Smooth muscle cell (in vitro differentiated cells): ENCODE results near the gene CEP63. TPM values are rescaled to one million over a fixed set of nuclear protein-coding genes. Genes with fewer than 3 reads are reported as not detected.

Experiments
- DNase-seq: peaks from one replicate; lab custom pipeline; 2025; ENCODE audit not compliant: unreplicated experiment; lab: John Stamatoyannopoulos, UW
- H2AFZ ChIP-seq: fragments of 200-600 bp; sonication (generic); 2 replicates; pipeline ENCODE4 v1.6.0; 2016; ENCODE audit warnings: antibody characterized with exemption, low read depth, mild to moderate bottlenecking
- H3F3A ChIP-seq: fragments of 200-600 bp; sonication (generic); 2 replicates; pipeline ENCODE4 v1.6.0; 2017; ENCODE audit warnings: antibody characterized with exemption, low read depth
- H3K27ac ChIP-seq: fragments of 200-600 bp; sonication (generic); 2 replicates; pipeline ENCODE4 v1.5.1; 2016; ENCODE audit warnings: low read depth, mild to moderate bottlenecking
- H3K27me3 ChIP-seq: fragments of 200-600 bp; sonication (generic); 2 replicates; pipeline ENCODE4 v1.6.1; 2016; ENCODE audit warnings: low read depth, mild to moderate bottlenecking
- H3K36me3 ChIP-seq: fragments of 200-600 bp; sonication (generic); 2 replicates; pipeline ENCODE4 v1.5.1; 2016; ENCODE audit warnings: low read depth
- H3K4me1 ChIP-seq: fragments of 200-600 bp; sonication (generic); 2 replicates; pipeline ENCODE4 v1.5.1; 2016; ENCODE audit warnings: low read depth
- H3K4me2 ChIP-seq: fragments of 200-600 bp; sonication (generic); 2 replicates; pipeline ENCODE4 v1.6.0; 2016; ENCODE audit warnings: mild to moderate bottlenecking
- H3K4me3 ChIP-seq: fragments of 200-600 bp; sonication (generic); 2 replicates; pipeline ENCODE4 v1.5.1; 2016; ENCODE audit warnings: mild to moderate bottlenecking
- H3K79me2 ChIP-seq: fragments of 200-600 bp; sonication (generic); 2 replicates; pipeline ENCODE4 v1.6.0; 2016; ENCODE audit warnings: low read depth, mild to moderate bottlenecking
- H3K9ac ChIP-seq: fragments of 200-600 bp; sonication (generic); 2 replicates; pipeline ENCODE4 v1.6.0; 2016; ENCODE audit warnings: low read depth
- H3K9me3 ChIP-seq: fragments of 200-600 bp; sonication (generic); replicated peaks from 2 replicates; pipeline ENCODE4 v1.5.1; 2016; ENCODE audit warnings: low read depth
- H4K20me1 ChIP-seq: fragments of 200-600 bp; sonication (generic); 2 replicates; pipeline ENCODE4 v1.6.0; 2016; ENCODE audit warnings: low read depth
- WGBS: methylation state at CpG from one replicate; pipeline ENCODE4 v1.1.7; 2016; ENCODE audit warnings: low lambda C conversion rate; 5-methylcytosine and 5-hydroxymethylcytosine counted together
- polyA plus RNA-seq: library from polyadenylated mRNA; unstranded; fragments of >200 nt; fragmentation: Nextera tagmentation; extraction: Ambion mirVana; gene quantifications from 2 replicates; pipeline ENCODE4 v1.2.1, GENCODE V29; 2016
- total RNA-seq: library from RNA; depleted of rRNA; stranded (reverse); fragments of >200 nt; gene quantifications from 2 replicates; pipeline ENCODE4 v1.2.3, GENCODE V29; 2014
- TF ChIP-seq, protein P1 (sequence below): fragments of 200-600 bp; sonication (generic); IDR thresholded peaks from 2 replicates; pipeline ENCODE4 v1.5.1; 2017; ENCODE audit warnings: borderline replicate concordance, mild to moderate bottlenecking, antibody characterized with exemption; ENCODE audit not compliant: insufficient read depth, poor library complexity, severe bottlenecking

Gene CEP63
- total and polyA plus RNA-seq, 2 experiments from 2014 or later, result 16.9 to 24.5 TPM

DNA sequence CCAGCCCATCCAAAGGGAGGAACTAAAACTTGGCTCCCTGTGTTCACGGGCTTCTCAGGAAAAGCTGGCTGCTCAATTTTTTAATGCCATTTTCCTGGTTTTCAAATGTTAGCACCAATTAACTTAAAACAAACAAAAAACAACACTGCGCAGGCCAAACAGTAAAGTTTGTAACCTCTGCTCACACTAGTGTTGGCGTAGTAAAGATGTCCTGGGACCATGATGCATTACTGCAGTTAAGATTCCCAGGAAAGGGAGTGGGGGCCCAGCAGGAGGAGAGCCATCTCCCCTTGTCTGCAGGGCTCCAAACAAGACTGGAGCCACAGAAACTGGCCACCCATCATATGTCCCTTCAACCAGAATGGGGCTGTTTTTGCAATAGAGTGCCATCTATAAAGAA, 91.0 kb downstream of the CEP63 start:
- no peaks in the 10 kb centered on the region for H3K36me3 ChIP-seq
- no peaks in the 10 kb centered on the region for H3K79me2 ChIP-seq
- no peak for DNase-seq
- TF ChIP-seq, protein P1, sequence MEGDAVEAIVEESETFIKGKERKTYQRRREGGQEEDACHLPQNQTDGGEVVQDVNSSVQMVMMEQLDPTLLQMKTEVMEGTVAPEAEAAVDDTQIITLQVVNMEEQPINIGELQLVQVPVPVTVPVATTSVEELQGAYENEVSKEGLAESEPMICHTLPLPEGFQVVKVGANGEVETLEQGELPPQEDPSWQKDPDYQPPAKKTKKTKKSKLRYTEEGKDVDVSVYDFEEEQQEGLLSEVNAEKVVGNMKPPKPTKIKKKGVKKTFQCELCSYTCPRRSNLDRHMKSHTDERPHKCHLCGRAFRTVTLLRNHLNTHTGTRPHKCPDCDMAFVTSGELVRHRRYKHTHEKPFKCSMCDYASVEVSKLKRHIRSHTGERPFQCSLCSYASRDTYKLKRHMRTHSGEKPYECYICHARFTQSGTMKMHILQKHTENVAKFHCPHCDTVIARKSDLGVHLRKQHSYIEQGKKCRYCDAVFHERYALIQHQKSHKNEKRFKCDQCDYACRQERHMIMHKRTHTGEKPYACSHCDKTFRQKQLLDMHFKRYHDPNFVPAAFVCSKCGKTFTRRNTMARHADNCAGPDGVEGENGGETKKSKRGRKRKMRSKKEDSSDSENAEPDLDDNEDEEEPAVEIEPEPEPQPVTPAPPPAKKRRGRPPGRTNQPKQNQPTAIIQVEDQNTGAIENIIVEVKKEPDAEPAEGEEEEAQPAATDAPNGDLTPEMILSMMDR, result no peak
- H3K9me3 ChIP-seq, result no peaks in the 10 kb centered on the region
- no peaks in the 10 kb centered on the region for H3K27me3 ChIP-seq
- no peak overlapping the region for H2AFZ ChIP-seq
- no peak overlapping the region for H3K27ac ChIP-seq
- 89% methylated on average over 3 of the region's 3 CpGs for WGBS
- no peak overlapping the region for H3K9ac ChIP-seq
- no peaks in the 10 kb centered on the region for H3K4me1 ChIP-seq
- H3K4me2 ChIP-seq, result no peak overlapping the region
- H4K20me1 ChIP-seq, result no peaks in the 10 kb centered on the region
- no peak overlapping the region for H3K4me3 ChIP-seq
- H3F3A ChIP-seq, result no peaks in the 10 kb centered on the region

GRCh38 chr3:134579141-134579665, 93.3 kb downstream of the CEP63 start:
- Histone ChIP-seq H2AFZ (no peak overlapping the region), H3K9me3 (no peaks in the 10 kb centered on the region), H3K27ac (no peak overlapping the region), H3K4me2 (no peak overlapping the region), H4K20me1 (no peaks in the 10 kb centered on the region), H3K9ac (no peak overlapping the region), H3K4me1 (no peaks in the 10 kb centered on the region), H3K27me3 (no peaks in the 10 kb centered on the region), H3F3A (no peaks in the 10 kb centered on the region), H3K4me3 (no peak overlapping the region), H3K36me3 (no peaks in the 10 kb centered on the region), H3K79me2 (no peaks in the 10 kb centered on the region)
- WGBS, result 96% methylated on average over 3 of the region's 3 CpGs
- DNase-seq, result no peak
- TF ChIP-seq, protein P1, result no peak

DNA sequence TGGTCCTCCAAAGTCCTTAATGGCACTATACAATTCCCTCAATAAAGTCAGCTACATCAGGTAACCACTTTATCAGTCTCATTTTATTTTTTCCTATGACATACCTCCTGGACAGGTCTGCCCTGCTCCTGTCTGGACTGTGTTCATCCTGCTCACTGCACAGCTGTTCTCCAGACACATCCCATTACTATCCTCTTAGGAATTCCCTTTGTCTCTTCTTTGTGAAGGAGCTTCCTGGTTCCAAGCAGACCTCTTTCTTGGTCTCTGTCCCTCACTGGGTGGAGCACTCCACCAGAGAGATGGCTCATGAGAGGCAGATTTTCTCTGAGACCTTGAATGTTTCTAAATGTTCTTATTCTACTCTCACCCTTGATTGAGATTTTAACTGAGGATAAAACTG, 104.9 kb downstream of the CEP63 start:
- H3K4me2 ChIP-seq, result no peak overlapping the region
- DNase-seq, result no peak
- no peaks in the 10 kb centered on the region for H3K27me3 ChIP-seq
- no peak overlapping the region for H3K27ac ChIP-seq
- TF ChIP-seq, protein P1, result no peak
- H2AFZ ChIP-seq, result no peak overlapping the region
- no peaks in the 10 kb centered on the region for H4K20me1 ChIP-seq
- no peak overlapping the region for H3K4me3 ChIP-seq
- H3K9me3 ChIP-seq, result no peaks in the 10 kb centered on the region
- no peaks in the 10 kb centered on the region for H3K4me1 ChIP-seq
- no peaks in the 10 kb centered on the region for H3K79me2 ChIP-seq
- H3F3A ChIP-seq, result no peaks in the 10 kb centered on the region
- no peaks in the 10 kb centered on the region for H3K36me3 ChIP-seq
- no peak overlapping the region for H3K9ac ChIP-seq

DNA sequence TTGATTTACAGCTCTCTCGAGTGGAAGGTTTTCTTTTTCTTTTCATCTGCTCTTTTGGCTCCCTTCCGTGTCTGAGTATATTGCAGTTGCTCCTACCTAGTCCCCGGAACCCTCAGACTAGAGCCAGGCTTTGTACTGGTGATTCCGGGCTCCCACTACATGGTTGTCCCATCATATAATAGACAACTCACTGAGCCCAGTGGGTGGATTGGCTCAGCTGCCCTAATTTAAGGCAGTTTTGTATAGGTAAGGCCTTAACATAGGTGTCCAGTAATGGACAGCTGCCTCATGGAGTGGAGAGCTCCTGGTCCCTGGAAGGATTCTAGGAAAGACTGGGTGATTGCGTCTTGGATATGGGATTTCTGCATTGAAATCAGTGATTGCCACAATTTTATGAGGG, 106.9 kb downstream of the CEP63 start:
- Histone ChIP-seq H3K4me2 (no peak overlapping the region), H4K20me1 (no peaks in the 10 kb centered on the region), H3K36me3 (no peaks in the 10 kb centered on the region), H3K9me3 (no peaks in the 10 kb centered on the region), H3K27me3 (no peaks in the 10 kb centered on the region), H2AFZ (no peak overlapping the region), H3K4me3 (no peak overlapping the region), H3F3A (no peaks in the 10 kb centered on the region), H3K27ac (no peak overlapping the region), H3K4me1 (no peaks in the 10 kb centered on the region), H3K9ac (no peak overlapping the region), H3K79me2 (no peaks in the 10 kb centered on the region)
- DNase-seq, result no peak
- WGBS, result 91% methylated on average over 5 of the region's 5 CpGs
- TF ChIP-seq, protein P1, result no peak
